Endometrial microvascular endothelial cells (primary cell): ENCODE data around the gene PHLDB3. TPM values are rescaled to one million over a fixed set of nuclear protein-coding genes. Genes with fewer than 3 reads are reported as not detected.

Experiments
- in situ Hi-C: cut with HindIII; loops from 2 replicates; pipeline ENCODE4 v1.10.0; 2017; ENCODE audit warnings: low sequenced_read_pairs, low pct_unique_long_range_greater_than_20kb; ENCODE audit errors: inconsistent ontology term
- total RNA-seq: library from RNA; depleted of rRNA; stranded (reverse); fragments of >200 nt; gene quantifications from one replicate; pipeline ENCODE4 v1.2.3, GENCODE V29; 2015; ENCODE audit errors: inconsistent ontology term

Gene PHLDB3
- total RNA-seq, 1 donor from 2014 or later = 4.4 TPM

DNA sequence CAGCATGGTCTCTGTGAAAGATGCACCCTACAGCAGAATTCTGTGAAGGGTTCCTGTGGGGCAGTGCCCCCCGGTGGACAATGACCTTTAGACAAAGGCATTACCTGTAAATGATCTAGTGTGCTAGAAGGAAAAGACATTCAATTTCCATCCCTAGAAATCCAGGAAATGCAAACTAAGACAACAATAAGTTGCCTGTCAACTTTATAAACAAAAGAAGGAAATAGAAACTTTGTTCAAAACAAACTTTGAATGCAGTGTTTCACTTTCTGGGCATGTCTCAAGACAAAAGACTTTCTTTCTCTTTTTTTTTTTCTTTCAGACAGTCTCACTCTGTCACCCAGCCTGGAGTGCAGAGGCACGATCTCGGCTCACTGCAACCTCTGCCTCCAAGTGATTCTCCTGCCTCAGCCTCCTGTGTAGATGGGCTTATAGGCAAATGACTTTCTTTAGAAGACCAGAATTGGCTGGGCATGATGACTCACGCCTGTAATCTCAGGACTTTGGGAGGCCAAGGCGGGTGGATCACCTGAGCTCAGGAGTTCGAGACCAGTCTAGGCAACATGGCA is 74.3 kb downstream of the PHLDB3 start:
- in situ Hi-C loops = no loop called here

- in situ Hi-C loops = no loop called here
These were observed 75.2 kb downstream of the PHLDB3 start for GRCh38 chr19:43429395-43429794.

DNA sequence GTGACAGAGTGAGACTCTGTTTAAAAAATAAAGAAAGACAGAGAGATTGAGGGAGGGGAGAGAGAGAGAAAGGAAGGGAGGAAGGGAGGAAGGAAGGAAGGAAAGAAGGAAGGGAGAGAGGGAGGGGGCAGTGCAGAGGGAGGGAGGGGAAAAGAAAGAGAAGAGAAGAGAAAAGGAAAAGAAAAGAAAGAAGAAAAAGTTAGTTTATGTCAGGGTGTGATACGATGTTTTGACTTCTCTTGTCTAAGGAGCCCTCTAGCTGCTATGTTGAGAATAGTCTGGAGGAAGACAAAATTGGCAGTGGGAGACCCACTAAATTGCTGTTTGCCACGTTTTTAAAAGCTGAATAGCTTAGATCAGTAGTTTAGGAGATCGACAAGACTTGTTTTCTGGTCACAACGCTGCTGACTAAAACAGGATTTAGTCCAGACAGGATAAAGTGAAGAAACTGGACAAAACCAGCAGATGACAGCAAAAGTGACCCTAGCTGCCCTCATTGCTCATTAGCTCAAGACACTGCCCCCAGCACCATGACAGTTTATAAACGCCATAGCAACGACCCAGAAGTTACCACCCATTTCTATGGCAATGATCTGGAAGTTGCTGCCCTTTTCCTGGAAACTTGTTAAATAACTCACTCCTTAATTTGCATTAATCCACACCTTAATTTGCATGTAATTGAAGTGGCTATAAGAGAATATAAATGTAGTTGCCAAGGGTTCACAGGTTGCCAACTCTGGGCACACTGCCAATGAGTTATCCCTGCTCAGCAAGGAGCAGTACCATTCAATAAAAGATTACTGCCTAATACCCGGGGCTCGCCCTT is 78.8 kb downstream of the PHLDB3 start:
- in situ Hi-C loops = no loop called here

Other genes starting within 250 kb of the PHLDB3 start
- gene PSG9, start 235.2 kb downstream of the PHLDB3 start, total RNA-seq = 5.5 TPM
- 0.46 TPM for gene CD177, start 151.1 kb downstream of the PHLDB3 start, total RNA-seq
- not detected for gene TEX101, start 89.9 kb downstream of the PHLDB3 start, total RNA-seq
- gene LYPD3, start 39.1 kb downstream of the PHLDB3 start, total RNA-seq = not detected
- gene ETHE1, start 22.5 kb upstream of the PHLDB3 start, total RNA-seq = 52.6 TPM
- gene ZNF575, start 28.4 kb upstream of the PHLDB3 start, total RNA-seq = not detected
- gene XRCC1, start 70.8 kb upstream of the PHLDB3 start, total RNA-seq = 51.9 TPM
- gene PINLYP, start 71.1 kb upstream of the PHLDB3 start, total RNA-seq = 1.9 TPM
- gene IRGQ, start 91.4 kb upstream of the PHLDB3 start, total RNA-seq = 15.0 TPM
- gene ZNF576, start 91.8 kb upstream of the PHLDB3 start, total RNA-seq = 22.5 TPM
- not detected for gene SRRM5, start 107.3 kb upstream of the PHLDB3 start, total RNA-seq
- gene ZNF428, start 114.9 kb upstream of the PHLDB3 start, total RNA-seq = 62.4 TPM
- 0.19 TPM for gene CADM4, start 135.1 kb upstream of the PHLDB3 start, total RNA-seq
- 245 TPM for gene PLAUR, start 165.4 kb upstream of the PHLDB3 start, total RNA-seq
- not detected for gene IRGC, start 211.3 kb upstream of the PHLDB3 start, total RNA-seq